DMS153 (cell line): ENCODE measurements around the gene IL17B.

Experiments
- DNase-seq: peaks from one replicate; lab custom pipeline; 2025; lab: John Stamatoyannopoulos, UW

IL17B gene

DNA sequence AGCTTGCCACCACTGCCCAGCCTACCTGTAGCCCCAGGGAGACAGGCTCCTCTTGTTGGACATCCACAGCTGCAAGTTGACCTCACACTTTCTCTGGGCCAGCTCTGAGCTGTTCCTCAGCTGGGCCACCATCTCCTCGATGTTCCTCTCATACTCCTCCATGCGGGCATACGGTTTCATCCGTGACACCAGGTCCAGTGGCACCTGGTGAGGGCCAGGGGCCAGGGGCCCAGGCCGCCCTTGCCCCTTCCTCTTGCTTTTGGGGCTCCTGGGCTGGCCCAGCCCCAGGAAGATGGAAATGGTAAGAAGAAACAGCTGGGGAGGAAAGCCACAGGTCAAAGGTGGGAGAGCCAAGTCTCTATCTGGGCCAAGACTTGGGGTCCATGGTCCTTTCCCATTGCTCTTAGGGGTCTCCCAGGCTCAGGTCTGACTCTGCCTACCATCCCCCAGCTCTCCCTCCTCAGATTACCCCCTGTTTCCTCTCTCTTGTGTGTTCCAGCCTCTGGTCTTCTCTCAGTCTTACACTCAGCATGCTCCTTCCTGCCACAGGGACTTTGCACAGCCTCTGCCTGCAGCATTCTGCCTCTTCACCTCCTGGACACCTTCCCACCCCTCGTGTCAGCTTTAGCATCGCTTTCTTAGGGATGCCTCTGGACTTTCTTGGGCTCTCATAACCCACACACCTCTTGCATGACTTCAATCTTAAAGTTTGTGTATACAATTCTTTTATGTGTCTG lies 2.2 kb downstream of the IL17B start:
- no peak for DNase-seq

DNA sequence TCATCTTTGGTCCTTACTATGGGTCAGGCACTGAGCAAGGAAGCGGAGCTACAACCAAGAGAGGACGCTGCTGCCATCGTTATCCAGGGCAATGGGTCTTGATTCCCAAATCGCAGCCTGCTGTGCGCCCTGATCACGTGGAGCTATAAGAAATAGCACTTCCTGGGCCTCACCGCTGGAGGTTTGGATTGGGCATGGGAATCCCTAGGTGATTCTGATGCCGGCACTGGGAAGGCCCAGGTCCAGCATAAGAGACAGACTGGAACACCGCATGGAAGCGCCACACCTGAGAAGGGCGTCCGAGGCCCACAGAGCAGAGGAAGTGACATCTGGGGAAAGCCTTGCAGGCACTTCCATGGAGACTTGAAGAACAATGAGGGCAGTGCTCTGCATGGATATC lies 3.0 kb downstream of the IL17B start:
- no peak for DNase-seq

DNA sequence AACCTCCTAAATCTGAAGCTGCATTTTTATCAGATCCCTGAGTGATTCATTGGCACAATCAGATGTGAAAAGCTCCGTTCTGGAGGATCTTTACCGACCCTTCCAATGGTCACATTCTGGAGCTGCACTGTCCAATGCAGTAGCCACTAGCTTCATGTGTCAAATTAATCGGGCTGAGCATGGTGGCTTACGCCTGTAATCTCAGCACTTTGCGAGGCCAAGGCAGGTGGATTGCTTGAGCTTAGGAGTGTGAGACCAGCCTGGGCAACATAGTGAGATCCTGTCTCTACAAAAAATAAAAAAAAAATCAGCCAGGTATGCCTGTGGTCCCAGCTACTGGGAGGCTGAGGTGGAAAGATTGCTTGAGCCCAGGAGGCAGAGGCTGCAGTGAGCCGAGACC lies 3.7 kb downstream of the IL17B start:
- no peak for DNase-seq

DNA sequence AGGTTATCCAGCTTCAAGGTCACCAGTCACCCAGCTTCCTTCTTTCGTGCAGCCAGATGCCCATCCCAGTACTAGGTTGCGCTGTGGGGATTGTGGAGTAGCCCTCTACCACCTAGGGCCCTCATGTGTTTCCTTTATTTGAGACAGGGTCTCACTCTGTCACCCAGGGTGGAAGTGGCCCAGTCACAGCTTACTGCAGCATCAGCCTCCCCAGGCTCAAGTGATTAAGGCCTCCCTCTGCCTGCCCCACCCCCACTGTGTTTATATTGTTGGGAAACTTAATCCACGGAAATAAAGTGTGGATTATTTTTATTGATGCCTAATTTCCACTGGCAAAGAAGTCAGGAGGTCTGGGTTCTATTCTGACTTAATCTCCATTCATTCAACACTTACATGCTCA lies 4.3 kb downstream of the IL17B start:
- DNase-seq = no peak

DNA sequence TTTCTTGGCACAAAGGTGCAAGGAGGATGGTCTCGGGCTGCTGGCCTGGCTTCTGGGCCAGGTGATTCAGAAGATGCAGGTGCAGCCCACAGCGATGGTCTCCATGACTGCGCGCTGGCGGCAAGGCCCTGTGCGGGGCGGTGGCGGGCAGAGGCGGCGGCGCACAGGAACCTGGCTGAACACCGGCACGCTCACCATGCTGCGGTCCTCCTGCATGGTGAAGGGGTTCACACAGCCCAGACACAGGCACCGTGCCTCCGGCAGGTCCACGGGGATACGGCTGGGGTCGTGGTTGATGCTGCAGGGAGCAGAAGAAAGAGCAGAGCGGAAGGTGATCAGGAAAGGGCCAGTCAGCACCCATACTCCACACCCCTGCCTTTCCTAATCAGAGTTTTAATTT lies 4.8 kb downstream of the IL17B start:
- DNase-seq = no peak

DNA sequence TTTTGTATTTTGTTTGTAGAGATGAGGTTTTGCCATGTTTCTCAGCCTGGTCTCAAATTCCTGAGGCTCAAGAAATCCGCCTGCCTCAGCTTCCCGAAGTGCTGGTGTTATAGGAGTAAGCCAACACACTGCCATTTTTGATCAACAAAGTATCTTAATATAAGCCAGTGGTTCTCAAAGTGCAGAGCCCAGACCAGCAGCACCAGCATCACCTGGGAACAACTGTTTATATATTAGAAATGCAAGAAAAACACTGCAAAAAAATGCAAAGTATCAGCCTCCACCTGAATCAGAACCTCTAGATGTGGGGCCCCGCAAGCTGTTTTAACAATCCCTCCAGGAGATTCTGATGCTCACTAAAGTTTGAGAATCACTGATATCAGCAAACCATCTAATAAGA lies 6.2 kb downstream of the IL17B start:
- no peak for DNase-seq

DNA sequence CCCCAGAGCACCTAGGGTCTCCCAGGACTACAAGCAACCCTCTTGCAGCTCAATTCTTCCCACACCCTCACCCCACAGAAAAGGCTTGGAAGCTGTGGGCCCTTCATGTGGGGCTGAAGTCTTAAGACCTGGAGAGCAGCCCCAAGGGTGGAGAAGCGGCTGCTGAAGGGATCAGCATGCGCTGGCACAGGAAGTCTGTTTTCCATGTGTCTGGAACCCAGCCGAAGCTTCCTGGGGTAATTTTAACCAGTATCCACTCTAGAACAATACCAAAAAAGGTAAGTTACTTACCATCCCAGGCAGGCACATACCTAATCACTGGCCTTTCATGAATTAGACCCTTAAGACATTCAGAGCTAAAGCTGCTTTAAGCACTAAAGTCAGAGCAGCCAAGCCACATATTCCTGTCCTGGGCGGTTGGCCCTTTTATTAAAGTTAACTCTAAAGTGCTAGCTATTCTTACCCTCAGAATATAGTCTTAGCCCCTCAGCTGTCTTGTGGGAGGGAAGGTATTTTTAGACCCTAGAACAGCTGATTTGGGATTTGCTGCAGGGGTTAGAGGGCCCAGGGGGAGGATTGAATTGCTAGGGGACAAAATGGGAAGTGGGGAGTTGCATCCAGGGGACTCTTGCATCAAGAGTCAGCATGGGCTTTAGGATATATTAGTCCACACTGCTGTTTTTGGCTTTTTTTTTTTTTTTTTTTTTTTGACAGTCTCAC lies 6.9 kb downstream of the IL17B start:
- no peak for DNase-seq

DNA sequence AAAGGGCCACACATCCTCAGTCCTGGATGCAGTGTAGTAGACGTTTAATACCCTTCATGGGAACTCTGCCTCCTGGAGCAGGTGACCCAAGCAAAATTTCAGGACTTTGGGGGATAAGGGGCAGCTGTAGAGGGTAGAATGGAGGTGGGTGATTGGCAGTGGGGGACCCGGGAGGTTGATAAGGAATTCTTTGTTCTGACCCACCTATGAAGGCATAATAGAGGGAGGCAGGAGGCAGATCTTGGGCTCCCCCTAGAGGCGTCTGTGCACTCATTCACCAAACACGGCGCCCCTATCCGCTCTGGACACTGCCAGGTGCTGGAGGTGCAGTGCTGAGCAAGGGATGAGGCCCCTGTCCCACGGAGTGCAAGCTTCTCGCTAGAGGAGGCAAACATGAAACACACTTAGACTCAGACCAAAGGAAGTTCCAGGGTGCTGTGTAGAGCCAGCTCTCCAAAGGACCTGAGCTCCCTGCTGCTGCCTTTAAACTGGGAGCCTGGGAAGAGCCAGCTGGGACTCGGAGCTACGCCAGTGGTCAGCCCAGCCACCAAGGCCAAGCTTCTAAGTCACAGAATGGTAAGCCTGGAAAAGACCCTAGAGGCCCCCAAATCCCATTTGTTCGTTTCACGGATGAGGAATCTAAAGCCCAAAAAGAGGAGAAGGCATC lies 7.7 kb downstream of the IL17B start:
- DNase-seq = peak; percentile 0

DNA sequence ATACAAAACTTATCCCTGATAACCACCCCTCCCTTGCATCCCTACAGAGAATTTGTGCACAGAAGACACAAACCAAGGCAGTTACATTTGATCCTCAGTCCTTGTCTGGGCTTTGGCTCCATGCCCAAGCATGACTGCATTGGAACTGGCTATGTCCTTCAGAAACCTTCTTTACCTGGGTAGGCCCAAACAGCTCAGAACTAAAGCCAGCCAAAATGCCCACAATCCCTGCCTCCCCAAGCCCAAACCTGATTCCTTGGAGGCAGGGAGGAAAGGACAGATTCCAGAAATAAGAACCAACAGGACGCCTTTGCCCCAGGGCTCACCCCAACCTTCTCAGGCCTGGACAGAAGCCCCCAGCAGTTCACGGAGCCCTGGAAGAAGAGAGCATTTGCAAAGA lies 8.2 kb downstream of the IL17B start:
- DNase-seq = no peak

DNA sequence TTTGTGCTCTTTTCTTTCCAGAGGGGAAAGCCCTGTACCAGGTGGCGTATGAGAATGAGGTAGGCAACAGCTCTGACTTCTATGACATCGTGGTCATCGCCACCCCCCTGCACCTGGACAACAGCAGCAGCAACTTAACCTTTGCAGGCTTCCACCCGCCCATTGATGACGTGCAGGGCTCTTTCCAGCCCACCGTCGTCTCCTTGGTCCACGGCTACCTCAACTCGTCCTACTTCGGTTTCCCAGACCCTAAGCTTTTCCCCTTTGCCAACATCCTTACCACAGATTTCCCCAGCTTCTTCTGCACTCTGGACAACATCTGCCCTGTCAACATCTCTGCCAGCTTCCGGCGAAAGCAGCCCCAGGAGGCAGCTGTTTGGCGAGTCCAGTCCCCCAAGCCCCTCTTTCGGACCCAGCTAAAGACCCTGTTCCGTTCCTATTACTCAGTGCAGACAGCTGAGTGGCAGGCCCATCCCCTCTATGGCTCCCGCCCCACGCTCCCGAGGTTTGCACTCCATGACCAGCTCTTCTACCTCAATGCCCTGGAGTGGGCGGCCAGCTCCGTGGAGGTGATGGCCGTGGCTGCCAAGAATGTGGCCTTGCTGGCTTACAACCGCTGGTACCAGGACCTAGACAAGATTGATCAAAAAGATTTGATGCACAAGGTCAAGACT lies 11.0 kb downstream of the IL17B start:
- DNase-seq = no peak

DNA sequence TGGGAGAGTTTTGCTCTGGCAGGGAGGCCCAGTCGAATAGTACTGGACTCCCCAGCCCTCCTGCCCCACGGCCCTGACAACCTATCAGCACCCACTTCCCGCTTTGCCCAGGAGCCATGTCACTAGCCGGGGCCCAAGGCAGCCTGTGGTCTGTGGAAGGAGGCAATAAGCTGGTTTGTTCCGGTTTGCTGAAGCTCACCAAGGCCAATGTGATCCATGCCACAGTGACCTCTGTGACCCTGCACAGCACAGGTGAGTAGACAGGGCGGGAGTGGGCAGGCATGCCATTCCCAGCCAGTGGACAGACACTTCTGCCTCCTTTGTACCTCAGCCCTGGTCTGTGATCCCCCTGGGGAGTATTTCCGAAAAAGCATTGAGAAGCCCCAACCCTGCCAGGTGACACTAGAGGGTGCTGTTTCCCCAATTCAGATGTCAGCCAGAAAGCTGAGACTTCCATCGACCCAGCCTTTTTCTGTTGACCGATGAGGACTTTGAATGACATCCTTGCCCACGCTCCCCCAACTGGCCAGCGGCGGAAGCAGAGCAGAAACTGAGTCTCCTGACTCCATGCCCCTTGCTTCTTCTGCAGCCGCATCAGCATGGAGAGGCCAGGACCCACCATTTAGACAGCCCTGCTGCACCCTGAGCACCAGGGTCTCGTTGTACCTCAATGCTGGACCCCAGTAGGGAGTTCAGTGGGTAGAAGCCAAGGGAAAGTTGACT lies 11.7 kb downstream of the IL17B start:
- DNase-seq = peak; percentile 5

DNA sequence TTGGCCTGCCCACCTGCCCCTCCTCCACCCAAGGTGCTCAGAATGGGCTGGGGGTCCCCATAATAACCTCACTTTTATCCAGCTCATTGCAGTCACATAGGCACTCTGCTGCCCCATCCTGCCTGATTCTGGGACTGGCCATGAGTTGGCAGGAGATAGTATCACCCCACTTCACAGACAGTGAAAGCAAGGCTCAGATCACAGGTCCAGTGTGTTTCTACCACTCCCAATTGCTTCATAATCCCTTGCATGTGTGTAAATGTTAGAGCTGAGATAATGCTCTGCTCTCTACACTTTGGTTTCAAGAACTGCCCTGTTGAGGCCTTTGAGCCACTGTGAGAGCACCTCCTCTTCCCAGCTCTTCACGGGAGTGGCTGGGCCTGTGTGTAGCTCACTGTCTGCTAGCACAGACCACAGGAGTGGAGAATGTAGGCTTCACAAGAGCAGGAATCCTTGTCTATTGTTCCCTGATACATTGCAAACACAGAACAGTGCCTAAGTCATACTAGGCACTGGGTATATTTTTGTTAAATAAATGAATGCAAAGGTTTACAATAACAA lies 12.8 kb downstream of the IL17B start:
- DNase-seq = no peak

DNA sequence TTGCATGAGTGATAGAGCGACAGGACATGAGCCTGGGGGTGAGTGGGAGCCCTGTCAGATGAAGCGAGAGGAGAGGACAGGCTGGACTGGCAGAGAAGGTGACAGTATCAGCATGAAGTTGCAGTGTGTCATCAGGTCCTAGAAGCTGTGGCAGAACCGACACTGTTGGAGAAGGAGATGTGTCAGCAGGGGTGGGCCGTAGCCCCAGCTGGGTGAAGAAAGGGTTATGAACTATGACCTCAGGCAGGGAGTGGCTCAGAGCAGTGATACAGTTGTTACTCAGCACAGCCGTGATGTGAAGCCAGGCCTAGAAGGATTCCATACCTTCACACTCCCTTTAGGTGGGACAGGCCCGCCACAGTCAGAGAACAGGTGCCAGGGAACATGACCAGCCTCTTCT lies 13.7 kb downstream of the IL17B start:
- no peak for DNase-seq

DNA sequence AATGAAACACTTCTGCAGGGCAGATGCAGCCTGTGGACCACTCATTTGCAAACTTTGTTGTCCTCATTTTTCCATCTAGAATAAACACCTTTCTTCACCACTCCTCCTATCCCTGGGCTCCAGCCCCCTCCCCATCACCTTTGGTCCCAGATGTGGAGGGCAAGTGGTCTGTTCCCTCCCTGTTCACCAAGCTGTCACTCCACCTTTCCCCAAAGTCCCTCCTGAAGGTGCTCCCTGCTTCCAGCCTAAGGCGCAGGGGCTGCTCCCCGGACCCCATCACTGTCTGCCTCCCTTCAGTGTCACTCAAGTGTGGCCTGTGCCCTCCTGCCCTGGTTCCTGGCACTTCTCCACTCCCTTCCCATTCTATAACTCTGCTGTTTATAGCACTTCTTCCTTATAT lies 14.4 kb downstream of the IL17B start:
- DNase-seq = no peak

DNA sequence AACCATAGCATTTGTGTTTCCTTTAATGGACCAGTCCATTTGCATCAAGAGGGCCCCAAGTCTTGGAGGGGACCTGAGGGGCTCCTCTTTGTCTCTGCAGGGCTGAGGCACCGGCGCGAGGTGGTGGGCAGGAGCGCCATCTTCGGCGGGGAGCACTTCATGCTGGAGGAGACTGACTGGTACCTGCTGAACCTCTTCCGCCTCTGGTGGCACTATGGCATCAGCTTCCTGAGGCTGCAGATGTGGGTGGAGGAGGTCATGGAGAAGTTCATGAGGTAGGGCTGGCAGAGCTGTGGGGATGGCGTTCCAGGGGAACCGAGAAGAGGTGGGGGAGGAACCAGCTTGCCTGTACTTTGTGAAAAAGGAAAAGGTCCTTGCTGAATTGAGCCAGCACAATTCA lies 15.2 kb downstream of the IL17B start:
- DNase-seq = no peak

DNA sequence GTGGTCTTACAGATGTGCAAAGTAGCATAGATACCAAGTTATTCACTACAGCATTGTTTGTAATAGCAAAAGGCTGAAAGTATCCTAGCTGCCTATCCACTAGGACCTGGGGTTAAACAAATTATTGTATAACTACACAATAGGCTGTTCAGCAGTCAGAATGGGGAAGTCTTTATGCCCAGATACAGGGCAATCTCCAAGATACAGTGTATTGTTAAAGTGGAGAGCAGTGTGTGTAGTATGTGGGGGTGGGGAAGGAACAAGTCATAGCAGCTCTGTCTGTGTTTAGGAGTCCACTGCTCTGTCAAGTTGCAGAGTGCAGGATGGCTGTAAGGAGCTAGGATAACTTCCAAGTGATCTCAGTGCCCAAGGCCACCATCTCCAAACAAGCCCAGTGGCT lies 15.7 kb downstream of the IL17B start:
- no peak for DNase-seq

DNA sequence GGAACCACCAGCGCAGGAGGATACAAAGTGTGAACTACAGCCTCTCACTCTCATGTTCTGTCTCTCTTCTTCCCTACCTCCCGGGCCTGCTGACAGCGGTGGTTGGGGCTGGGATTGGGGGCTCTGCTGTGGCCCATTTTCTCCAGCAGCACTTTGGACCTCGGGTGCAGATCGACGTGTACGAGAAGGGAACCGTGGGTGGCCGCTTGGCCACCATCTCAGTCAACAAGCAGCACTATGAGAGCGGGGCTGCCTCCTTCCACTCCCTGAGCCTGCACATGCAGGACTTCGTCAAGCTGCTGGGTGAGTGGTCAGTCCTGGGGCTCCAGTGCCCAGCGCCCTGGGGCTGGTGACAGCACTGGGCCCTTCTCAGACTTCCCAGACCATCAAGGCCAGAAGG lies 16.6 kb downstream of the IL17B start:
- DNase-seq = no peak

DNA sequence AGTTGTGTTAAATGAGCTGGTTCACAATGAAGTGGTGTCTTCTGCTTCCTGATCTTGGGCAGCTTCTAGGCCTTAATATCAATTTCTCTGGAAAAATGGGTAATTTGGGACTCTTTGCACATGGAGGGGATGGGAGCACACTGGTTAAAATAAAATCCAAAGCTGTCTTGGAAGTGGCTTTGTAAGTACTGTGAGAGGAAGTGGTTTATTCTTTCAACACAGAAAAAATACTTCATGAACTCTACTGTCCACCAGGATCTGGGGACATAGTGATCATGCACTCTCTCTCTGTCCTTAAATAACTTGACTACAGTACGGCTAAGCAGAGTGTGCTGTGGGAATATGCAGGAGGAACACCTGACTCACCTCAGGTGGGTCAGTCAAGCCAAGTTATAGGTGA lies 18.8 kb downstream of the IL17B start:
- no peak for DNase-seq

DNA sequence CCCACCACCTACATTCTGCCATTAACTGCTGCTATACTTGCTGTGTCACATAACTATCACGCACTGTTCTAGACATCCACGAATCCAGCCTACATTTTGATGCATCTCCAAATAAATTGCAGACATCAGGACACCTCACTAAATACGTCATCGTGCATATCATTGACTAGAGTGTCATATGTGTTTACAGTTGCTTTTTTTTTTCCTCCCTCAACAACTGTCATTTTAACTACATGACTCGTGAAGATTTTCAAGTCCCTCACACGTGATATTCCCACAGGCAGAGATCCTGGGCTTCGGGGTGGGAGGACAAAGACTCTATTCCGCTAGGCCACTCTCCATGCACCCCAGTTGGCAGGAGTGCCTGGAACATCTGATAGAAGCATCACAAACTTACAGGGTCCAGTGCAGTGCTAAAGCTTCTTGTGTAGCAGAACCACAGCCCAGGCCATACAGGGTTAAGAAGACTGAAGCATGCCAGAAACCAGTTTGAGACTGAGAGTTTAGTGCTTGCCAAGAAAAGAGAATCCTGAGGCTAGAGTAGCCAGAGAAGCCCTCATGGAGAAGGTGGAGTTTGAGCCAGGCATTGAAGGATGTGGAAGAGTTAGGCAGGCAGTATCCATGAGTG lies 20.1 kb downstream of the IL17B start:
- no peak for DNase-seq

DNA sequence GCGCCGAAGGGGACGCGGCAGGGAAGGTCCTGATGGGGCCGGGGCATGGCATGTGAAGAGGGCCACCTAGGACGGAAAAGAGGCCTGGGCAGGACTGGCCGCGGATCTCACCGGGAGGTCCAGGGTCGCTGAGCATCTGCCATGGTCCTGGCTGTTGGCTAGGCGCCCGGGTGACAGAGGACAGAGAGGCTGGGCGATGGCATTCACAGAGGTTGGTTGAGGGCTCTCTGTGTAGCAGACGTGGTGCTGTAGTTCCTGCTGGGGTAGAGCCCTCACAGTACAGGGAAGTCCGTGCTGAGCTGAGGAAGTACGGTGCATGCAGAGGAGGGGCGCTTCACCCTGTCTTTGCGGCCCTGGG lies 20.8 kb downstream of the IL17B start:
- no peak for DNase-seq
